IPS DF 6.9 (cell line): ENCODE results near the gene ANKS1B.

ENCODE experiments used
- DNase-seq: peaks from one replicate; pipeline ENCODE4 v3.0.0-alpha.2; 2013; ENCODE audit warnings: low read depth, low spot score
- H3K27ac ChIP-seq: one replicate; pipeline ENCODE4 v1.5.1; 2013; ENCODE audit warnings: low read length, control low read depth
- H3K27me3 ChIP-seq: 2 replicates; pipeline ENCODE4 v1.6.1; 2013; ENCODE audit warnings: mild to moderate bottlenecking, low read length; ENCODE audit not compliant: control insufficient read depth, insufficient read depth
- H3K36me3 ChIP-seq: 2 replicates; pipeline ENCODE4 v1.6.1; 2013; ENCODE audit warnings: low read length; ENCODE audit not compliant: control insufficient read depth, insufficient read depth
- H3K4me1 ChIP-seq: 2 replicates; pipeline ENCODE4 v1.6.1; 2013; ENCODE audit warnings: low read length; ENCODE audit not compliant: control insufficient read depth, insufficient read depth
- H3K4me3 ChIP-seq: 2 replicates; pipeline ENCODE4 v1.5.1; 2013; ENCODE audit warnings: mild to moderate bottlenecking, low read length
- H3K9me3 ChIP-seq: 2 replicates; pipeline ENCODE4 v1.6.1; 2013; ENCODE audit warnings: low read length, inconsistent platforms; ENCODE audit not compliant: control insufficient read depth, insufficient read depth
- WGBS: extraction: QIAGEN DNeasy Blood & Tissue Kit; methylation state at CpG from one replicate; pipeline ENCODE4 v1.1.7; 2013; ENCODE audit warnings: mixed read lengths, missing lambda C conversion rate; ENCODE audit not compliant: insufficient read length, insufficient coverage; 5-methylcytosine and 5-hydroxymethylcytosine counted together

Gene ANKS1B

GRCh38 chr12:99140017-99140720 lies 844.6 kb downstream of the ANKS1B start:
- Histone ChIP-seq H3K27me3 (no peaks in the 10 kb centered on the region), H3K9me3 (no peaks in the 10 kb centered on the region), H3K27ac (no peak overlapping the region), H3K36me3 (no peaks in the 10 kb centered on the region), H3K4me1 (peaks cover 1% of the 10 kb centered on the region; the same call in 1 of the 2 replicates), H3K4me3 (no peak overlapping the region)
- DNase-seq = no peak
- WGBS = no CpG with 5 or more reads among the region's 7 CpGs

GRCh38 chr12:99138393-99138792 lies 846.3 kb downstream of the ANKS1B start:
- no peak for DNase-seq
- Histone ChIP-seq H3K9me3 (no peaks in the 10 kb centered on the region), H3K36me3 (no peaks in the 10 kb centered on the region), H3K27me3 (no peaks in the 10 kb centered on the region), H3K4me3 (no peak overlapping the region), H3K27ac (no peak overlapping the region), H3K4me1 (peaks cover 1% of the 10 kb centered on the region; the same call in 1 of the 2 replicates)
- no CpG with 5 or more reads among the region's 4 CpGs for WGBS

GRCh38 chr12:99137124-99137855 lies 847.4 kb downstream of the ANKS1B start:
- H3K4me3 ChIP-seq = no peak overlapping the region
- no peaks in the 10 kb centered on the region for H3K9me3 ChIP-seq
- H3K4me1 ChIP-seq = peaks cover 1% of the 10 kb centered on the region; the same call in 1 of the 2 replicates
- WGBS = no CpG with 5 or more reads among the region's 8 CpGs
- no peaks in the 10 kb centered on the region for H3K36me3 ChIP-seq
- H3K27me3 ChIP-seq = no peaks in the 10 kb centered on the region
- no peak for DNase-seq
- no peak overlapping the region for H3K27ac ChIP-seq

- Histone ChIP-seq H3K9me3 (no peaks in the 10 kb centered on the region), H3K4me3 (no peak overlapping the region), H3K36me3 (no peaks in the 10 kb centered on the region), H3K27ac (no peak overlapping the region), H3K27me3 (no peaks in the 10 kb centered on the region), H3K4me1 (peaks cover 1% of the 10 kb centered on the region; the same call in 1 of the 2 replicates)
- no peak for DNase-seq
Observed at GRCh38 chr12:99136516-99136915, 848.2 kb downstream of the ANKS1B start.

GRCh38 chr12:99135376-99135775 lies 849.4 kb downstream of the ANKS1B start:
- Histone ChIP-seq H3K4me3 (no peak overlapping the region), H3K36me3 (no peaks in the 10 kb centered on the region), H3K4me1 (peaks cover 1% of the 10 kb centered on the region; the same call in 1 of the 2 replicates), H3K27ac (no peak overlapping the region), H3K27me3 (no peaks in the 10 kb centered on the region), H3K9me3 (no peaks in the 10 kb centered on the region)
- DNase-seq = no peak
- WGBS = no CpG with 5 or more reads among the region's 4 CpGs

GRCh38 chr12:99133401-99133800 lies 851.3 kb downstream of the ANKS1B start:
- Histone ChIP-seq H3K27ac (no peak overlapping the region), H3K4me1 (peaks cover 1% of the 10 kb centered on the region; the same call in 1 of the 2 replicates), H3K9me3 (no peaks in the 10 kb centered on the region), H3K4me3 (no peak overlapping the region), H3K36me3 (no peaks in the 10 kb centered on the region), H3K27me3 (no peaks in the 10 kb centered on the region)
- no CpG with 5 or more reads among the region's 2 CpGs for WGBS
- no peak for DNase-seq

- H3K27me3 ChIP-seq = no peaks in the 10 kb centered on the region
- no peaks in the 10 kb centered on the region for H3K36me3 ChIP-seq
- no peaks in the 10 kb centered on the region for H3K9me3 ChIP-seq
- H3K27ac ChIP-seq = no peak overlapping the region
- H3K4me1 ChIP-seq = 0 out of 2 replicates have a peak, but pooled peaks cover under 1% of the 10 kb centered on the region
- no CpG with 5 or more reads among the region's 7 CpGs for WGBS
- H3K4me3 ChIP-seq = no peak overlapping the region
- peak; percentile 39 for DNase-seq
Observed at GRCh38 chr12:99131751-99132199, 853.0 kb downstream of the ANKS1B start.

GRCh38 chr12:99130808-99131553 lies 853.8 kb downstream of the ANKS1B start:
- no CpG with 5 or more reads among the region's 3 CpGs for WGBS
- Histone ChIP-seq H3K4me1 (no peaks in the 10 kb centered on the region), H3K9me3 (no peaks in the 10 kb centered on the region), H3K27me3 (no peaks in the 10 kb centered on the region), H3K36me3 (no peaks in the 10 kb centered on the region), H3K27ac (no peak overlapping the region), H3K4me3 (no peak overlapping the region)
- no peak for DNase-seq

- H3K4me1 ChIP-seq = no peaks in the 10 kb centered on the region
- DNase-seq = no peak
- no peaks in the 10 kb centered on the region for H3K9me3 ChIP-seq
- H3K27ac ChIP-seq = no peak overlapping the region
- H3K4me3 ChIP-seq = no peak overlapping the region
- no peaks in the 10 kb centered on the region for H3K36me3 ChIP-seq
- H3K27me3 ChIP-seq = no peaks in the 10 kb centered on the region
- WGBS = no CpG with 5 or more reads among the region's 1 CpG
Observed at GRCh38 chr12:99128246-99128802, 856.4 kb downstream of the ANKS1B start.

GRCh38 chr12:99122959-99123358 lies 861.8 kb downstream of the ANKS1B start:
- no CpG with 5 or more reads among the region's 2 CpGs for WGBS

More at GRCh38 chr12:99122959-99123358, 861.8 kb downstream of the ANKS1B start:
- Histone ChIP-seq H3K9me3 (no peaks in the 10 kb centered on the region), H3K4me3 (no peak overlapping the region), H3K4me1 (no peaks in the 10 kb centered on the region), H3K27me3 (no peaks in the 10 kb centered on the region), H3K27ac (no peak overlapping the region), H3K36me3 (no peaks in the 10 kb centered on the region)
- DNase-seq = no peak
